GM06990 (cell line): ENCODE measurements around the gene LTF.

Experiments used
- DNase-seq: peaks from one replicate; pipeline ENCODE4 v3.0.0-alpha.2; 2011; ENCODE audit not compliant: insufficient read length; ENCODE audit errors: extremely low read depth
- H3K27me3 ChIP-seq: replicated peaks from 2 replicates; pipeline ENCODE4 v1.6.0; 2011; ENCODE audit warnings: low read length; ENCODE audit not compliant: control insufficient read depth, insufficient read depth
- H3K36me3 ChIP-seq: 2 replicates; pipeline ENCODE4 v1.5.1; 2011; ENCODE audit warnings: low read length; ENCODE audit not compliant: control insufficient read depth, insufficient read depth
- H3K4me3 ChIP-seq: replicated peaks from 2 replicates; pipeline ENCODE4 v1.5.1; 2011; ENCODE audit warnings: low read depth, mild to moderate bottlenecking, control low read depth, low read length
- CTCF ChIP-seq: IDR thresholded peaks from 2 replicates; pipeline ENCODE4 v1.5.1; 2011; ENCODE audit warnings: low read length, control low read depth, mild to moderate bottlenecking, inconsistent platforms; ENCODE audit not compliant: insufficient read depth, poor library complexity, severe bottlenecking

The LTF gene

GRCh38 chr3:46477145-46477544 is 12.4 kb upstream of the LTF start:
- no peak for DNase-seq
- Histone ChIP-seq H3K4me3 (no peak overlapping the region), H3K36me3 (no peaks in the 10 kb centered on the region), H3K27me3 (no peaks in the 10 kb centered on the region; the same call in 1 of the 2 replicates)
- TF ChIP-seq CTCF: no peak

- no peak for TF ChIP-seq CTCF
- no peaks in the 10 kb centered on the region; the same call in 1 of the 2 replicates for H3K27me3 ChIP-seq
- DNase-seq: no peak
- H3K36me3 ChIP-seq: no peaks in the 10 kb centered on the region
- H3K4me3 ChIP-seq: no peak overlapping the region
Observed at GRCh38 chr3:46472736-46473135, 8.0 kb upstream of the LTF start.

- H3K27me3 ChIP-seq: no peaks in the 10 kb centered on the region; the same call in none of the 2 replicates
- no peak for TF ChIP-seq CTCF
- DNase-seq: no peak
Observed at GRCh38 chr3:46471371-46471914, 6.7 kb upstream of the LTF start.

GRCh38 chr3:46470831-46471230 is 6.1 kb upstream of the LTF start:
- Histone ChIP-seq H3K27me3 (no peaks in the 10 kb centered on the region; the same call in none of the 2 replicates), H3K36me3 (no peaks in the 10 kb centered on the region), H3K4me3 (no peak overlapping the region)
- TF ChIP-seq CTCF: no peak
- no peak for DNase-seq

More at GRCh38 chr3:46471371-46471914, 6.7 kb upstream of the LTF start:
- Histone ChIP-seq H3K36me3 (no peaks in the 10 kb centered on the region), H3K4me3 (no peak overlapping the region)

- DNase-seq: no peak
- Histone ChIP-seq H3K36me3 (no peaks in the 10 kb centered on the region), H3K27me3 (peaks cover 2% of the 10 kb centered on the region), H3K4me3 (no peak overlapping the region)
- no peak for TF ChIP-seq CTCF
Observed at GRCh38 chr3:46469680-46470357, 5.1 kb upstream of the LTF start.
